Femur (tissue), 1 donor: ENCODE results near the gene COL23A1.
"Not testable (repeated sequence)": the region's sequence is repeated elsewhere in the genome, so short reads cannot be mapped to it uniquely, and the experiment has no call there.

Source experiments
- DNase-seq: peaks from one replicate; pipeline ENCODE4 v3.0.0-alpha.2; 2017

The COL23A1 gene

DNA sequence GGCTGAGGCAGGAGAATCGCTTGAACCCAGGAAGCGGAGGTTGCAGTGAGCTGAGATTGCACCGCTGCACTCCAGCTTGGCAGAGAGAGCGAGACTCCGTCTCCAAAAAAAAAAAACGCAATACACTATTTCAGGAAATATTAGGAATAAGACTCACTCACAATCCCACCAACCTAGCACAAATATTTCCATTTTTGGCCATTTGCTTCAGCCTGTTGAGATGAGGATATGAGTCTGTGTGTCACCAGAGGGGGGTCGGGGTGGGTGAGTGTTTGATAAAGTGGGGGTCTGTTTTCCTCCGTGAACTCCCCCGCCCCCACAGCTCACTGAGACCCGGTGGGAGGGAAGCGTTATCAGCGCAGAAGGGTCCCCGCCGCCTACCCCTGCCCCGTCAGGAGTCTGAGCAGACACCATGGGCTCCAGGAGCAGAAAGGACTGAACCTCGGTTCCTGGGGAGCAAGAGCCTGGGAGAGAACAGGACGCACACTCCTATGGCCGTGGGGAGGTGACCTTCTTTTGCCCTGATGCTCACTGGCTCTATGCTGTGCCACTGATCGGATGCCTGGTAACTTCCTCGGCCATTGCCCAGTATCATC lies 203.8 kb downstream of the COL23A1 start:
- DNase-seq = no peak

DNA sequence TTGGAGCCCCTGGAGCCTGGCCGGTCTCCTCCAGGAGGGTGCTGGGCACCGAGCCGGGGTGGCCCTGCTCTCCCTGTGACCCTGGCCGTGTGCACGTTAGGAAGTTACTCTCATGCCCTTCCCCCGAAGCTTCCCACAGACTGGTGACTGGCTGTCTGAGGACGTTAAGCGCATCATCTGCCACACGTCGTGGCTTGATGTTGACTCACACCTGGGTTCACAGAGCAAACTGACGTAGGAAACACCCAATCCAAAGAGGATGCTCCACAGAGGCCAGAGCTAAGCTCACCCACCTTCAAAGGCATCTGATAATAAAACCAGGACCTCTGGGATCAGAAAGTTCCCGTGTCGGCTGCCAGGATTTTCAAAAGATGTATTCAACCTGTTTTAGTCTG lies 204.7 kb downstream of the COL23A1 start:
- DNase-seq = no peak

DNA sequence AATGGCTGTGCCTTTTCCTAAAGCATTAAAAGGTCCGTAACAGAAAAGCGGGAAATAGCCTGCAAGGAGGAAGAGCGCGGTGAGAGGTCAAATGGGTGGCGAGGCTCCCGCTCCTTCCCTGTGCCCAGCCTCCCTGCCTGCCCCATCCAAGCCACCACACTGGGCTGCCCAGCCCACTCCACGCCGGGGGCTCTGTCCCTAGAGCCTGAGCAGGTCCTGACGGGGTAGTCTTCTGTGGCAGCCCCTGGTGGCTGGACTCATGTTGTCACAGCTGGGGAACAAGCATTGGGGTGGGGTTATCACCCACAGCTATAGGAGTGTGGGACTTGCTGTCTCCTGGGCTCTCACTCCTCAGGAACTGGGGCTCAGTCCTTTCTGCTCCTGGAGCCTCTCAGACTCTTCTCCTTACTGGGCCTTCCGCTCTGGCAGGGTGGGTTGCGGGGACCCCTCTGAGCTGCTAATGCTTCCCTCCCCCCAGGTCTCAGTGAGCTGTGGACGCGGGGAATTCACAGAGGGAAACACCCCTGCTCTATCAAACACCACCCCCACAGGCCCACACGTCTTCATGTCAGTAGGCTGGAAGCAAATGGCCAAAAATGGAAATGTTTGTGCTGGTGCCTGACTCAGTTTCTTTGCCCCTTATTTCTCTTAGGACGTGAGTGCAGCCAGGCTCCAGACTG lies 205.2 kb downstream of the COL23A1 start:
- no peak for DNase-seq

DNA sequence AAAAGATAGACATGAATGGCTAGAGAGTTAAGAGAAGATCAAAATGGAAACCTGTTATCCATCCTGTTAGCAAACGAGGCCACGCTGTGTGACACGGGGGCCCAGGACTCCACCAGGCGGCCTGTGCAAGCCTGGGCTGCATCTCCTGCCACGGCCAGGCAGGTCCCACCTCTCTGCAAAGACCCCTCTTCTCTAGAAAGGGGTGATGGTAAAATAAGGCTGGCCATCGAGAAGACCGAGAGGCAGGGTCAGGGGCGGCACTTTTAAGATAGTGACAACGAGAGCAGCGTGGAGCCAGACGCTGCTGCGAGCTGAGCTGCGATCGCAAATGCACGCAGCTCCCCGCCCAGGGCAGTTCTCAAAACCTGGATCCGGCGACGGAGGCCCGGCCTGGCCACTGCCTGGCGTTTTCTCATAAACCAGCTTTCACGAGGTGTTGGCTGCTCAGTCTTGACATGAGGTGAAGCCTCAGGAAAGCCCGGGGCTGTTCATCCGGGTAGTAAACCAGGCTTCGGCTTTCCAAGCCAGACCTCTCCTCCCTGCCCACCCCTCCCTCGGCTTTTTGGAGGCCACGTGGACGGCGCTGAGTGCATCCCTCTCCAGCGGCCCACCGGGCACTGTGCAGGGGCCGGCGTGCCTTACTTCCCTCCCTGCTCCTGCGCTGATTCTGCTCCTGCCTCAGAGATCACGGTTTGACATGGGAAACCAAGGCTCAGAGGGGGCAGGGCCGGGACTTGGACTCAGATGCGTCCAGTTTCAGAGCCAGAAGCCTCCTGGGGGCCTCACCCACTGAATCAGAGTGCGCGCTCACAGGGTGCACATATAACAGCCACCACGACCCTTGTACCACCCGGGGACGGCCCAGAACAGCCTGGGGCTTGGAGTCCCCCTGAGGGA lies 206.0 kb downstream of the COL23A1 start:
- DNase-seq = peak; percentile 44

DNA sequence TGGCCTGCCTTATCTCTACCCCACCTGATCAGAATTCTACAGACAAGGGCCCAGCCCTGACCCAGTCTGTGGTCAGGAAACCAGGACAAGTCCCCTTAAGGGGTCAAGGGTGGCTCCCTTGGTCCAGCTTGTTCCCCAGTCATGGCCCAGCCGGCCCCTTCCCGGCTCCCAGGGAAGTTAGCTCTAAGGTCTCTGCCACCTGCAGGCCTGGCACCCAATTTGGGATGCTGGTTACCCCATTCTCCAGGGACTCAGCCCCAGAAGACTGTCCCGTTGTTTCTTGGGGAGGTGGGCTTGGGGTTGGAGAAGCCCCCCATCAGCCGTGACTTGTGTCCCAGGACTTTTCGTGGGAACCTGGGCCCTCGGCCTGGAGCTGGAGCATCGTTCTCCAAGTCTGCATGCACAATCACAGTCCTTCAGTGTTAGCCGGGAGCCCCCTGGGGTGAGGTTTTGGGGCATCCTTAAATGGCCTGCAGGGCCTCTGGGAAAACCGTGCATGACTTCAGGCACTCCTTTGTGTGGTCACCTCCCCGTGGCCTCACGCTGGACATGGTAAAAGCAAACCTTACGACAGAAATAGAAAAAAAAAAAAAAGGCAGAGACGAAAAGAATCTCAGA lies 206.8 kb downstream of the COL23A1 start:
- no peak for DNase-seq

DNA sequence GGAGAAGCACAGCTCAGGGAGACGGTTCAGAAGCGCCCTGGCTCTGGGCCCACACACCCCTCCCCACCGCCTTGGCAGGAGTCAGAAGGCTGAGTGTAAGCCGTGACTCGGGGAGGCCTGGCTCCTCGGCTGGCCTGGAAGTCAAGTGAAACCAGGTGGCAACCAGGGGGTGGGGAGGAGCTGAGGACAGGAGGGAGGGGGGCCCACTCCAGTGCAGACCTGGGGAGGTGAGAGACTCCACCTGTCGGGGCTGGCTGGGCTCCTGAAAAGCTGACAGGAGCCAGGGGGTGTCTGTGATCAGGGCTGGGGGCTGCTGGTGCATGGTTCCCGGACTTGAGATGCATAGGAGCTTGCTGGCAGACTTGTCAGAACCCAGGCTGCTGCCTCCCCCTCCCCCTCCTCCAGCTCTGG lies 207.4 kb downstream of the COL23A1 start:
- DNase-seq = peak; percentile 55

DNA sequence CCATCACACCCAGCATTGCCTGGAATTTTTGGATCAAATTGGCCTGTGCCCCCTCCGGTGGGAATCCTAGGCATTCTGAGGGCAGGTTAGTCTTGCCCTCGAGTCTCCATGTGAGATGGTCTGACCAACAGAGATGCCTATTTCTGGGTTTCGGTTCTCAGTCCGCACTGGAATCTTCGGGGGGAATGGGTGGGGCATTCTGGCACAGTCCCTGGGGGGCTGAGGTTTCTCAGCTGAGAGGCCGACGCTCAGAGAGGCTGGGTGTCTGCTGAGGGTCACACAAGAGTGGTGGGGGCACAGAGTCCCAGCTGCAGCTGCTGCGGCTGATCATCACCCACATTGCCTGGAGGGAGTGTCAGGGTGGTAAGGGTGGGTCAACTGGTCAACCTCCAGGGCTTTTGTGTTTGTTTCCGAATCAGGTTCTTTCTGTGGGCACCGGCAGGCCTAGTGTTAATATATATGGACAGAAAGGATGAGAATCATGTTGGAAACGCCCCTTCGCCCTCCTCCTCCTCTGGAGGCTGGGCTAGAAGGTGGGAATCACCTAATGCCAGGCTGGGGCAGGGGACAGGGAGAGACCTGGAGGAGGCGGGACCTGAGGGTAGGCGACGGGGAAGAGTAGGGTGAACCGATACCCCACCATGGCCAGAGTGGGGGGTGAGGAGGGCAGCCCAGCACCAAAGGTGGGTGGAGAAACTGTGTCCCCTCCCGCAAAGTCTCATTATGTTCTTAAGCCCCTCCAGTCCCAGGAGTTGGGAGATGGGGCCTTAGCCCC lies 208.1 kb downstream of the COL23A1 start:
- DNase-seq = no peak

DNA sequence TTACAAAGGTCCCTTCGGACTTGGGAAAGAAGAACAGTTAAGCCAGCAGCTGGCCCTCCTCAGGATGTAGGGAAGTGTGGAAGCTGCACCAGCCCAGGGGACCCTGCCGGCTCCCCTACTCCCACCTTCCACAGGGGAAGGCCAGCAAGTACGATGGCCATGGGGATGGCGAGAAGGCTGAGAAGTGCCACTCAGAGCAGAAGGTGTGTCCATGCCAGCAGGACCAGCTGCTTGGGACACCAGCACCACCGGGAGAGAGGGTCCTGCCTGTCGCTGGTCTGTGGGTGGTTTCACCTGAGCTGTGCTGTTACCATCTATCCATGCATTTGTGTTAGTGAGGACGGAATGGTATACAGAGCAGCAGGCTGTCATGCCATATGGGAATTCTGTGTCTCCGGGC lies 209.0 kb downstream of the COL23A1 start:
- no peak for DNase-seq

DNA sequence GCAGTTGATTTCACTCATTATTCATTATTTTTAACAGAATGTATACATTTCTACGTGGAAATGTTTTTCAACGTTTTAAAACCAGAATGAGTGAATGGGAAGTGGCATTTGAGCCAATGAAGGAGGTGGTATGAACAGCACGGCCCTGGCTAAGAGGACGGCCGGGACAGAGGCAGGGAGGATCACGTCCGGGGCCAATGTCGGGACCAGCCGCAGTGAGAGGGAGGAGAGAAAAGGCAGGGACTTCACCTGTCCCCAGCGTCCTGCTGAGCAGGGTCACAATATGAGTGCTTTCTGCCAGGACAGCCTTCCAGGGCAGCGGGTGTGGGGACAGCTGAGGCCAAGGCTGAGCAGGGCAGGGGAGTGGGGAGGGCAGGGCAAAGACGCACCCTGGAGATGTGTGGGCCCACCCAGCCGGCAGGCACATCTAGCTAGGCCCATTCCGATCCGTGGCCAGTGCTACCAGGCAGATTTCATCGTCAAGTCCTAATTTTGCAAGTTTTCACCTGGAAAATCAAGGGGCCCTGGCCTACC lies 209.6 kb downstream of the COL23A1 start:
- no peak for DNase-seq

DNA sequence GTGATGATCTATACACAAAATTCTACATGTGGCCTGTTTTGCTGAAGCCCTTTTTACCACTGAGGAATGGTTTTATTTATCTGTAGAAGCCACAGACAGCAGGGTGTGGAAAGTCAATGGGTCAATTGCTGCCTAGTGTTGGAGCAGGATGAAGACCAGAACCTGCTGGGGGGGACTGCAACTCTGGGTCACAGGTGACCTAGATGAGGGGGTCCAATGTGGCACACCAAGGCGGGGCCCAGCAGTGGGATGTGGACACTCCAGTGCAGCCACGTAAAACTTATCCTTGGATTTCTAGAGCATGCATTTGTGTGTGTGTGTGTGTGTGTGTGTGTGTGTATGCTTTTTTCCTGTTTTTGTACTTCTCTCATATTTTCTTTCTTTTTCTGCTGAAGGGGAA lies 210.1 kb downstream of the COL23A1 start:
- DNase-seq = no peak

DNA sequence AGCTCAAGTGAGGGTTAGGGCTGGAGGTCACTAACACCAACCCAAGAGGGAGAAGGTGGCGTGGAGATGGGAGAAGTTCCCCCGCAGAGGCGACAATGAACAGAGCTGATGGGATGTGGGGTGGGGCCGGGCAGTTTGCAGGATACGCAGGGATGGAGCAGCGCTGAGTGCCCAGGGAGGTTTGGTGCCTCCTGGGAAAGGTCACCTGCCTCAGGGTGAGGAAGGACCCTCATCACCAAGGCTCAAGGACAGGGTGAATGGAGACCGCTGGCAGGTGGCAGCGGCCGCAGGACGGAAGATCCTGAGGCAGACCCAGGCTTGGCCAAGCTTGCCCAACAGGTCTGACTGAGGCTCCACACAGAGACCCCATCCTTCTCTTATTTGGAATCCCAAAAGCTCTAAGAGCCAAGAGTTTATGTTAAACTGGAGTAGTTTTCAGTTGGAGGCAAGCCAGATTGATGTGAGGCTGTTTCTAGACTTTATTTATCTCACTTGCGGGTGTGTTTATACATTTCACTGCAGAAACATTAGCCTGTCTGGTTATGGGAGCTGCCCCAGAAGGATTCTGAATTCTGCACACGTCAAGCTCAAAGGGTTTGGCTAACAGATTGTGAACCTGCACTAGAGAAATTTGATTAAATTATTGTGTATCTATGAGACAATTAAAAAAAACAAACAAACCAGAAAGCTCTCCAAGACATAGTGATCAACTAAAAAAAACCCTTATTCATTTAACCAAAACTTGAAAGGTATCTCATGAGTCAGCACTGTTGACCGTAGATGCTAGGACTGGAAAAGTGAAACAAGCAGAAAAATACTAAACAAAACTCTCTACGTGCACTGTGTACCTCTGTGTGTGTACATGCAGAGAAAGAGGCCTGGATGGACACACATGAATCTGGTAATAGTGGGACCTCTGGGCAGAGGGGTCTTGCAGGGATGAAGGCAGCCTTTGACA lies 211.4 kb downstream of the COL23A1 start:
- no peak for DNase-seq

DNA sequence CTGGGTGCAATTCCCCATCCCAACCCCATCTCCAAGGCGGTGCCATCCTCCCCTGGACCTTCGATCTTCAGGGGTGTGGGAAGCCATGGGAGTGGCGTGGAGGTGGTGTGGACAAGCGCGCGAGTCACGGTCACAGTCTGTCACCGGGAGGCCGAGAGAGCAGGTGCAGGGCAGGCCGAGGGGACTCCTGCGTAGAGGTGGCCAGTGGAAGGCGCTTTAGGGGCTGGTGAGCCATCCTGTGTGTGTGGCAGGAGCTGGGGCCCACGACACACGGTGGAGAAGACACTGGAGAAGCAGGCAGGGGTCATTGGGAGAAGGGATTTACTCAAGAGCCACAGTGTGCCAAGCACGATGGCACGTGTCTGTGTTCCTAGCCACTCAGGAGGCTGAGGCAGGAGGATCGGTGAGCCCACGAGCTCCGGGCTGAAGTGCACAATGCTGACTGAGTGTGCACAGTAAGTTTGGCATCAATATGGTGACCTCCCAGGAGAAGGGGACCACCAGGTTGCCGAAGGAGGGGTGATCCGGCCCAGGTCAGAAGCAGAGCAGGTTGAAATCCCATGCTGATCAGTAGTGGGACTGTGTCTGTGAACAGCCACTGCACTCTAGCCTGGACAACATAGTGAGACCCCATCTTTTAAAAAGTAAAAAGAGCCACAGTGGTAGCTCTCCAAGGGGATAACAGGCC lies 212.5 kb downstream of the COL23A1 start:
- DNase-seq = no peak

DNA sequence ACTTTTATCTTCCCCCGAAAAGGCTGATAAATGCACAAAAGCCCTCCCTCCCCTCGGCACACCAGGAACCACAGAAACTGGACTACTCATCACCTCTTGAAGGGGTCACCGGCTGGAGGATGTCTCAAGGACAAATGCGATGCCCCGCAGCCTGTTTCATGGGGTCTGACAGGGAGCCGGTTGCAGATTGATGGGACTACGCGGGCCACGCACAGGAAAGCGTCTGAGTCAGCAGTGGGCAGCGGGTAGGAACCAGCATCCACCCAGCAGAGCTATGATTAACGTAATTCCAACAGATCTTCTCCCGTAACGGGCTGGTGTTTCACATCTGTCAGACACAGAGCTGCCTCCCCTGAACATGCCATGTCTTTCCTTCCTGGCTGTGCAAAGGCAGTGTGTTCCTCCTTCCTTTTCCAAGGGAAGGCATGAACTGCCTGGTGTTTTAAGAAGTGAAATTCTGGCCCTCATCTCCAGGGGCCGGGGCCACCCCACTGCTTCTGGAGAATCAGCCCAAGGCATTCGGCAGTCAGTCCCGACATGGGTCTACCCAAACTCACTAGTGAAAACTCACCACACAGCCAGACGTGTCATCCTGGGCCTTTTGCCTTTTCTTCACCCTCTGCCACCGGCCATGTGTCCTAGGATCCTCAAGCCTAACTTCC lies 213.1 kb downstream of the COL23A1 start:
- no peak for DNase-seq

DNA sequence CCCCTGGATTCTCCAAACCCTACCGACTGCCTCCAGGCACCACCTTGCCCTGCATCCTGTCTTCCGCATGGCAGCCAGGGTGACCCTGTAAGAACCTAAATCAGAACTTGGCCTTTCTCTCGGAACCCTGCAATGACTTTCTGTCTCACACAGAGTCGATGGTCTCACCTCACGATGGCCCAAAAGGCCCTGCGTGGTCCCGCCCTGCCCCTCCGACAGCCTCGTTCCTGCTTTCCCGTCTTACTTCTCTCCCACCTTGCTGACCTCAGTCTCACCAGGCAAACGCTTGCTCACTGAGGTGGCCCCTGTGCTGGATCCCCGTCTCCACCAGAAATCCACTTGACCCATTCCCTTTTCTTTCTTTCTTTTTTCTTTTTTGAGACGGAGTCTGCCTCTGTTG lies 214.8 kb downstream of the COL23A1 start:
- no peak for DNase-seq

DNA sequence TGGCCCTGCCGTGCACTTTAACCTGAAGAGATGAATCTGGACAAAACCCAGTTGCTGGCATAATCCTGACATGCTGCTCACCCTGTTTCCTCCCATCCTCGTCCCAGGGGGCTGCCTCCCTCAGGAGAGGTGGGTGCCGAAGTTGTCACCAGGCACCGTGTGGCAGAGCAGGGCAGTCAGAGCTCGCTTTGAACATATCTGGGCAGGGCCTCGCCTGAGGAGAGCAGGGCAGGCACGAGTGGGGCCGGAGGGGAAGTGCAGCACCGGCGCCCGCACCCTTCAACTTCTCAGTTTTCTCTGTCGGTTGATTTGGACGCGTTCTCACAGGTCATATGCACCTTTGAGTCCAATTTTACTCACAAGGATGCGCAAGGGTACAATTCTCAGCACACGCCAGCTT lies 216.5 kb downstream of the COL23A1 start:
- no peak for DNase-seq

DNA sequence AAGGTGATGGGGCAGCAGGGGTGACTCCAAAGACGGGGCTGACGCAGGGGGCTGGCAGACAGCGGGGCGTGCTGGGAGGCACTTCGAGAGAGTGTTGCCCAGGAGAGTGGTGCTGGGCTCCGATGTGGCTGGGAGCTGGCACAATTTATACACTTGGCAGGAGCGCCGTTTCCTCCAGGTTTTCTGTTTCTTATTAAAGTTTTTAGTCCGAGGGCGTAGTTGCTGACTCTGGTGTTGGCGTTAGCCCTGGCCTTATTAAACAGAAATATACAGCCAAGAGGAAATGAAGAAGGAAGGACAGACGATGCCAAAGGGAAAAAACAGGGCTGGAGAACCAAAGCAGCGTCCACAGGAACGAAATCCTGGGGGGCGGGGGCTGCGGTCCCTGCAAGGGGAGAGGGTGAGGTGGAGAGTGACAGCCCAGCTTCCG lies 218.0 kb downstream of the COL23A1 start:
- DNase-seq = peak; percentile 81

DNA sequence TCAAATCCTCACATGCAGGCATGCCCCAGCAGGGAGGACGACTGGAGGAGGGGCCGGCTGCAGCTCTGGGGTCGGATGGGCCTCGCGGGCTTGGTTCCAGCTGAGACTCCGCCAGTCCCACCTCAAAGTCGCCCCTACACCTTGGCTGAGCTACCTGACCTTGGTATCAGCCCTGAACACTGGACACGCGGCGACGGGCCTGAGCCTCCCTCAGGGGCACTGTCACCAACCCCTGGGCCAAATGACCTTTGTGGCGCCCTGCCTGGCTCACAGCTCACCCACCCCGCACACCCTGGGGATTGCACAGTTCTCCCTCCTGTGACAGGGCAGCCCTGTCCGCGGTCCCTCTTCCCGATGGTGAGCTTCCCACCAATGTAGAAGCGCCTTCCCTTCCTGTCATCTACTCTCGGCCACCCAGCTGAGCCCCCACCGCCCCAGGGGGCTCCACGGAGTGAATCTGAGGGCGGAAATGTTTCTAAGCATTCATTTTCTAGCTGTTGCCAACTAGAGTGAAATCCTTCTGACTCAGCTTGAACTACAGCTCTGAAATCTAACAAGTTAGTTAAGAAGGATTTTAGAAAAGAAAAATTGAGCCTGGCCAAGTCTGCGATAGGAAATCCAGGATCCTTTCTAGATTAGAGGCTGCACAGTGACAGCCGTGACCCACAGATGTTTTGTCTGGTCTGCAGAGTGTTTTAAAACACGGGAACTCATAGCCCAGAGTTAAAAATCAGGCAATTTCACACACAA lies 218.7 kb downstream of the COL23A1 start:
- no peak for DNase-seq

DNA sequence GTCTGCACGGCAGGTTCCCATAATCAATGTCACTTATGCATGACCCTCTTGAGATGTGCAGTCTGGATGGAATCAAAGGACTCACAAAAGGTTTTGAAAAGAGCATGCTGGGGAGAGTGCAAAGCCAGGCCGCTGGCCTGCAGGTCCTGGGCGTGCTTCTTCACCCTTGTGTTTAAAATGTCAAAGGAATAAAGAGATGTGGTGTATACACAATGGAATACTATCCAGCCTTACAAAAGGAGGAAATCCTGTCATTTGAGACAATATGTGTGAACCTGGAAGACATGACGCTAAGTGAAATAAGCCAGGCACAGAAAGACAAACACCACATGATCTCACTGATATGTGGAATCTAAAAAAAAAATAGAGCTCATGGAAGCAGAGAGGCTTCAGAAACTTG lies 220.1 kb downstream of the COL23A1 start:
- no peak for DNase-seq

DNA sequence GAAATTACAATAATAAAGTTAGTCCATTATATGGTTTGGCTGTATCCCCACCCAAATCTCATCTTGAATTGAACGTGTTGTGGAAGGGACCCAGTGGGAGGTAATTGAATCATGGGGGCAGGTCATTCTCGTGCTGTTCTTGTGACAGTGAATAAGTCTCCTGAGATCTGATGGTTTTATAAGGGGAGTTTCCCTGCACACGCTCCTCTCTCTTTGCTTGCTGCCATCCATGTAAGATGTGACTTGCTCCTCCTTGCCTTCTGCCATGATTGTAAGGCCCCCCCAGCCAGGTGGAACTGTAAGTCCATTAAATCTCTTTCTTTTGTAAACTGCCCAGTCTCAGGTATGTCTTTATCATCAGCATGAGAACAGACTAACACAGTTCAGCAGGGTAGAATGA lies 220.7 kb downstream of the COL23A1 start:
- not testable (repeated sequence) for DNase-seq
